HG03521 (cell line): ENCODE data around the gene ELOVL4.

ENCODE experiments used
- ATAC-seq: cut with Tn5 transposase; IDR thresholded peaks from one replicate; pipeline ENCODE4 v1.9.1; 2021; ENCODE audit warnings: mild to moderate bottlenecking, moderate library complexity; ENCODE audit not compliant: unreplicated experiment

Gene ELOVL4

DNA sequence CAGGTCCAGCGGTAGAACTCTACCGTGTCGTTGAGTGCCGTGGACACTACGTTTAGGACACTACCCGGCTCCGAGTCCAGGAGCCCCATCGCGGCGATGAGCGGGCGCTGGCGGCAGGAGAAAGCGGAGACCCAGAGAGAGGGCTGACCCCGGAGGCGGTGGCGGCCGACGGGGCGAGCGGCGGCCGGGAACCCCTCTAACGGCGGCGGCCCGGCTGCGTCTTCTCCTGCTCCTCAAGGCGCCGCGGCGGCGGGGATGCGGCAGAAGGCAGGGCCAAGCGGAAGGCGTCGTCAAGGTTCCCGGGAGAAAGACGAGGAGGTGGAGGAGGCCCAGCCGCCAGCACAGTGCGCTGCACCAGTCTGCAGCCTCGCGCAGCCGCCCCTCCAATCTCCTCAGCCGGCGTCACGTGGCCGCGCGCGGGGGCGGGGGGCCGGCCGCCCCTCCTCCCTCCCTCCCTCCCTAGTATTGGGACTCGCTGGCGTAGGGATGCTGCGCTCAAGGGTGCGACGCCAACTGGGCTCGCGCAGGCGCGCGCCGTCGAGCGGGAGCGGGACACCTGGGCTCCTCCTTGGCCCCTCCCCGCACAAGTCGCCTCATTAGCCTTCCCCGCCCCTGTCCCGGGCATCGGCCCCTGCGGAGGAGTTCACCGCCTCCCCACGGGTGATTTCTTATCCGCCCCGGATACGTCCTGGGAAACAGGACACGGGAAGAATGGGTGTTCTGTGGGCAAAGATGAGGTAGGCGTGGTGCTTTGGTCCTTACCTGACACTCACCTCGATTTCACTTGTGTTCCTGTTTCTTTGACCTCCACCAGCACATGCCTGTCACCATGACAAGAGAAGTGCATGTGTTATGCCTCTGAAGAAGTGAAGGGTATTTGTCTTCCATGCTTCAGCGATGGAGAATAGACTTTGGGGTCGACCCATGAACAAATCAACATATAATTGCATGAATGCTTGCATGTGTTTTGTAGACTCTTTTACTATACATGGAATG is at the start of gene ELOVL4:
Gene ELOVL4, minus strand, starts transcription at position 363 of the 996 bp plus-strand sequence. Its CDS starts 274 bp downstream, at position 89.
- no peak for ATAC-seq

DNA sequence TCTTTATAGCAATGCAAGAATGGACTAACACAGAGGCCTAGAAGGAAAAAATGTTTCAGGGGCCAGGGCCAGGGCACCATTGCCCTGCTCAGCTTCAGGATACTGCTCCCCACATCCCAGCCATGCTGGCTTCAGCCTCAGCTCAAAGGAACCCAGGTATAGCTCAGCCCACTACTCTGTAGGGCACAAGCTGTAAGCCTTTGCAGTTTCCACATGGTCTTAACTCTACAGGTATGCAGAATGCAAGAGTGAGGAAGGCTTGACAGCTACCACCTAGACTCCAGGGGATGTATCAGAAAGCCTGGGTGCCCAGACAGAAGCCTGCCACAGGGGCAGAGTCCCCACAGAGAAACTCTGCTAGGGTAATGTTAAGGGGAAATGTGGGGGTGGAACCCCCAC is 46.6 kb upstream of the ELOVL4 start:
- no peak for ATAC-seq

DNA sequence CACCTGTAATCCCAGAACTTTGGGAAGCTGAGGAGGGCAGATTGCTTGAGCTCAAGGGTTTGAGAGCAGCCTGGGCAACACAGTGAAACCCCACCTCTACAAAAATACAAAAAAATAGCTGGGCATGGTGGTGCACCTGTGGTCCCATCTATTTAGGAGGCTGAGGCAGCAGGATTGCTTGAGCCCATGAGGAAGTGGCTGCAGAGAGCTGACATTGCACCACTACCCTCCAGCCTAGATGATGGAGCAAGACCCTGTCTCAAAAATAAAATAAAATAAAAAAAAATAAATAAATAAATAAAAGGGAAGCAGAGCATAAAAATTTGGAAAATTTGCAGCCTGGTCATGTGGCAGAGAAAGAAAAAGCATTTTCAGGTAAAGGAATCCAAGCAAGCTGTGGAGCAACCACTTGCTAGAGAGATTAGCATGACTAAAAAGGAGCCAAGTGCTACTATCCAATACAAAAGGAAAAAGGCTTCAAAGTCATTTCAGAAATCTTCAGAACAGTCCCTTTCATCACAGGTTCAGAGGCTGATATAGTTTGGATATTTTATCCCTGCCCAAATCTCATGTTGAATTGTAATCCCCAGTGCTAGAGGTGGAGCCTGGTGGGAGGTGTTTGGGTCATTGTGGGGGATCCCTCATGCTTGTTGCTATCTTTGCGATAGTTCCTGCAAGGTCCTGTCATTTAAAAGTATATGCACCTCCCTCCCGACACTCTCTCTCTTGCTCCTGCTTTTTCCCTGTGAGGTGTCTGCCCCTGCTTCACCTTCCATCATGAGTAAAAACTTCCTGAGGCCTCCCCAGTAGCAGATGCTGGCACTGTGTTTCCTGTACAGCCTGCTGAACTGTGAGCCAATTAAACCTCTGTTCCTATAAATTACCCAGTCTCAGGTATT is 45.9 kb upstream of the ELOVL4 start:
- no peak for ATAC-seq

DNA sequence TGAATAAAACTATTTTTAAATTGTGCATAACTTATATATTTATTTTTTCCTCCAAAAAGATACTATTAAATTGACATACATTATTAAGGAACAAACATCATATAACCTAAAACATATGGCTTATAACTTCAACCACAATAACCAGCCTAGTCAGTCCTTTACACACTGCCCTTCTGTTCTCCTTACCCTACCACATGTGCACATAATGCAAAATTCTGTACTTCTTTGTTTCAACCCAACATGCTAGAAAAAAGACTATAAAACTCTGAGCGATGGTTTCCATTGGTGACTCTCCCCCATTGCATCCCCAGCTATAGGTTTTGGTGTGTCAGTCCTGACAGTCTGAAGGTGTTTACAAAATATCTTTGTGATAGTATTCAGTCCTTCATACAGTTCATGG is 42.3 kb upstream of the ELOVL4 start:
- ATAC-seq = no peak

DNA sequence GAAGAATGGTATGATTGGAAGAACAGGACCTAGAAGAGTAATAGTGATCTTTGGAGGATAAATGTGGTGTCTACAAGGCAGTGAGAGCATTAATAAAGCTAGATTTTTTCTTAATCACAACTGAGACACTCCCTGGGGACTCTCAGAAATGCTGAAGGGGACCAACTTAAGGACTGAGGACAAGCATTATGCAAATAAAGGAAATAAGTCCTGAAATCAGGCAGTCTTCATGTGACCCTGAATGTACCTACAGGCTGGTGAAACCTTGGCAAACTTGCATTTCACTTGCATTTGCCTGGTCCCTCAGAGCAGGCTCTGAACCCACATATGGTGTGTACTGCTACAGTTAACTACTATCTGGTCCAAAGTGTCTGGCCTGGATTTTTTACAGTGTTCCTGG is 37.8 kb upstream of the ELOVL4 start:
- ATAC-seq = no peak

DNA sequence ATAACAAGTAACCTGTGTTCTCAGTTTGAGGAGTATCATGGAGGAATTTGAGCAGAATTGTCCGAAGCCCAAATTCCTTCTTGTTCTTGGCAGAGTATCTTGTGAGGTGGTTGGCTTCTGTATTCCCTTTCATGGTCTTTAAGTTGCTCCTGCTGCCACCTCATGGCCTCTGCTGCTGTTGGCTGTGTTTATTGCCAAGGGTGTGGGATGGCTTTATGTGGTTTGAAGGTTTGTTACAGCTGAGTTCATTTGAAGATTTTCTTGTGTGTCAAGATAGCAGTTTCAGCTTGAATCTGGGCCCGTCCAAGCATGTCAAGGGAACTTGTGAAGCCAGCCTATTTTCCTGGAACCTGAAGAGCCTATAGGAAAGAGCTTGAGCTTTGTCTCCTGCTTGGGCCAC is 36.9 kb upstream of the ELOVL4 start:
- no peak for ATAC-seq

DNA sequence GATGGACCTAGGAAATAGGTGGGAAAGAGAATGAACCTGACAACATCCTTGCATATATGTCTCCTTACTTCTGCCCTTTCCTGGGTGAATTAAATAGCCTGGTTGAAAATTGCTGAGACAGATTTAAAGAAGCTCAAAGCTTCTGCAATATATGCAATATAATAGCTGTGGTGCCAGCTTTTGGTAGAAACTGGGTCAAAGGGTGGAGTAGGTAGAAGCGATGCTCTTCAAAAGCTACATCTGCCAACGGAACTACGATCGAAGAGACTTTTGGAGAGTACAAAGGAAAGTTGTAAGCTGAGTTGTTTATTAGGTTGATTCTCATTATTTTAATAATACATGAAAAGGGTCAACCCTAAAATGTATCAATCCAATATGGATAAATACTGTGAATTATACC is 34.3 kb upstream of the ELOVL4 start:
- no peak for ATAC-seq

DNA sequence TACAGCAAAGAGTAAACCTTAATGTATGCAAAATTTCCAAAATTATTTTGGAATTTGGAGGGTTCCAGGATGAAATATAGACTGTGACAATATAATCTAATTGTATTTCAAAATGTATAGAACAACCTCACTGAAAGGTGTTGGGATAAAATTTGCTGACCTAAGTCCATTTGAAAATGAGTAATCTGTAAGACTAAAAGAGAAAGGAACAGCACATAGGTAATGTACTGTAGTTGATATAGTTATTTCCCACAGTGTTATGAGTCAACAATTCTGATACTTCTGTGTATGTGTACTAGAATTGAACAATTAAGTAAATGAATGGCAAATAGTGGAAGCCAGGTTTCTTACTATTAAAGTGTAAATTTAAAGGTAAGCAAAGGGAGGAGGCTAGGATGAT is 23.8 kb upstream of the ELOVL4 start:
- no peak for ATAC-seq

DNA sequence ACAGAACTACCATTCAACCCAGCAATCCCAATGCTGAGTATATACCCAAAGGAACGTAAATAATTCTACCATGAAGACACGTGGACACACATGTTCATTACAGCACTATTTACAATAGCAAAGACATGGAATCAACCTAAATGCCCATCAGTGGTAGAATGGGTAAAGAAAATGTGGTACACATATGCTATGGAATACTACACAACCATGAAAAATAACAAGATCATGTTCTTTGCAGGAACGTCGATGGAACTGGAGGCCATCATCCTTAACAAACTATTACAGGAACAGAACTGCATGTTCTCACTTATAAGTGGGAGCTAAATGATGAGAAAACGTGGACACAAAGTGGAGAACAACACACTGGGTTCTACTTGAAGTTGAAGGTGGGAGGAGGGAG is 22.4 kb upstream of the ELOVL4 start:
- ATAC-seq = no peak

DNA sequence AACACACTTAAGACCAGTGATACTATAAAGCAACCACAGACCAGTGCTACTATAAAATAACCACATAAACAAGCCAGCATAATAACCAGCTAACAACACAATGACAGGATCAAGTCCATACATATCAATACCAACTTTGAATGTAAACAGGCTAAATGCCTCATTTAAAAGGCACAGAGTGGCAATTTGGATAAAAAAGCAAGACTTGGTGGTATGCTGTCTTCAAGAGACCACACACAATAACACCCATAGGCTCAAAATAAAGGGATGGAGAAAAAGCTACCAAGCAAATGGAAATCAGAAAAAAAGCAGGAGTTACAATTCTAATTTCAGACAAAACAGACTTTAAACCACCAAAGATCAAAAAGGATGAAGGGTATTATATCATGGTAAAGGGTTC is 19.8 kb upstream of the ELOVL4 start:
- no peak for ATAC-seq

DNA sequence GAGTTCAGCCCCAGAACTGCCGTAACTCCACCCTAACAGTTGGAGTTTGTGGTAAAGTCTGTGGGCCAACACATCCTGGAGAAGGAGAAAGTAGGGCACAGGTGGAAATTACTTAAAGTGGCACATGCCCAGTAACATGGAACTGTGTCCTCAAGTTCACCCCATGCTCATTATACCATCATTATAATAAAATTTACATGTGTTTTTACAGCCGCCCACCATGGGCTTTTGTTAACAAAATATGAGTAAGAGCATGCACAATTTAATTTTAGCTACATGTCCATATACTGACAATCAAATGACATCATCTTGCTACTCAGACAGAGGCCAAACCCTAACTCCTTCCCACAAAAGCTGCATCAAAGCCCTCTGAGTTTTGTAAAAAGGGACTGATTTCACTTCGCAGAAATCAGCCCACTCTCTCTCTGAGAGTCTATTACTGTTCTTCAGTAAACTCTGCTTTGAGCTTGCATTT is 17.3 kb upstream of the ELOVL4 start:
- no peak for ATAC-seq

DNA sequence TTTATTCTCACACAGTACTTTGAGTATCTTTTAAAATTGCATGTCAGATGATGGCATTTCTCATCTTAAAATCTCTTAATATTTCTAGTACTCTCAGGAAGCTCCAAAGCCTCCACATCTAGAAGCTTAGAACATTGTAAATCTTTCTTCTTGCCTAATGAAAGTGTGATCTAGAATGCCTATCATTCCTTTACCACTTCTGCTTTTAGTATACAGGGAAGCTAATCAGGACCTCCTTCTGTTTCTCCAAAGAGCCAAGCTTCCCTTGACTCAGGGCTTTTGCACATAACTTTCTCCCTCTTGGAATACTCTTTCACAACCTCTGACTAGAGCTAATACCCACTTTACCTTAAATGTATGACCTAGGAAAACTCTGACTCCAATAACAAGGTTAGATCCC is 7.5 kb upstream of the ELOVL4 start:
- ATAC-seq = no peak

DNA sequence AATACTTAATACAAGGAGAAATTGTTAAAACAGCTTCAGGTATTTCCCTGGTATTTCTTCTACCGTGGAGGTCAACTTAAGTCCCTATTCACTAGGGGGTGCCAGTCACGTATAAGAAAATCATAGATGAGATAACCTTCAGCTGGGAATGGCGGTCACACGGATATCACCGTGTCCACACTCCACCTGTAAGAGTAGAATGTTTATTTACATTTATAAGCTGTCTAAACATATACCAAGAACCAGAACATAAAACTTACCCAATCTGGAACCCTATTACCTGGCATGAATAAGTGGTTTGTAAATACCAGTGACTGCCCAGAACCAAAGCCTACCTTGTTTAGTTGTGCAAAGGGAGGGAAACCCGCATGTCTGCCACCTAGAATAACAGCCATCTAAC is 1.9 kb upstream of the ELOVL4 start:
- ATAC-seq = no peak

DNA sequence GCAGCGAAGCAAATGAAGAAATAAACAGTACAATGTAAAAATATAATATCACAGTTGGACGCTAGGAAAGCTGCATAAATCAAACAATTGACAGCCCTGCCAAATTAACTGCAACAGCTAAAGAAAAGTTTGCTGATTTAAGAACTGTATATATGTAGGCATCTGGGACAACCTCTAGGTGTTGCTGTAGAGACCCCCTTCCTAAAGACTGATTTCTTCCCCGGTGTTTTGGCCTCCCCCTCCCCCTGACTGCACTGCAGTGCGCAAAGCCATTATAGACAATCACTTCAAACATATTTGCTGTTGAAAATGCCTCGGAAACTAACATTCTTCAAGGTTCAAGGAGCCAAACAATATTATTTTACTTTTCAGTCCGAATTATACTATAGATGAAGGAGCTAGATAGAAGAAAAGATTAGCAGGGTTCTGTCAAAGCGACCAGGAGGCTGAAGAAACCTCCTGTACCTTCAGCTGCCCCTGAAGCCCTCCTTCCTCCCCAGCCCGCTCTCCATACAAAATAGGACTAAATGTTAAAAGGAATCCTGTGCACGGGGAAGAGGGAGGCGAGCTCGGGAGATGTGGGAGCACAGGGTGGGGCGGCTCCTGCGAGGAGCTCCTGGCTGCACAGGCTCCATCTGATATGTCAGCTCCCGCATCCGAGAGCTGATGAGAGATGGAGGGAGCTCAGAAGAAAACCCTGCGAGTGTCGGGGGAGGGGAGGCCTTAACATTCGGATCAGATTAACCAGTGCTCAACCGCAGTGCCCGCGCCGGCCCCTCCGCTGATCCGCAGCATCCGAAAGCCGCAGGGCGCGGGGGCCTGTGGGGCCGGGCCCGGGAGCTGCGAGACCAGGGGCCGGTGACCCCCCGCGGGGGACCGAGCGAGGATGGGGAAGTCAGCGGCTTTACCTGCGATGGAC is 822 bp downstream of the ELOVL4 start:
- ATAC-seq = no peak

DNA sequence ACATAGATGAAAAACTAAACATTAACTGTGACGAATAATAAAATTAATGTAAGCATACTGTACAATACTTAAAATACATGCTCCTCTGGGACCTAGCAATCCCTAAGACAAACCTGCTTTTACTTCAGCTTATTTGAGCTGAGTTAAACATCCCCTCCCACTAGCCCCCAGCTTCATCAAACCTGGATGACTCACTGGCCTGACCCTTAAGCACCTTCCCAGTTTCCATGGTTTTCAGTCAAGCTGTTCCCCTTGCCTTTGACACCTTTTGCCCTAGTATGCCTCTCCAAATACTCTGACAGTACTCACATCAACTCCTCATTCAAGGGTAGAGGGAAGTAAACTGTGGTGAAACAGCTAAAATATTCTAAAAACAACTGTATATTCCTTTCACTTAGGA is 4.2 kb downstream of the ELOVL4 start:
- no peak for ATAC-seq

DNA sequence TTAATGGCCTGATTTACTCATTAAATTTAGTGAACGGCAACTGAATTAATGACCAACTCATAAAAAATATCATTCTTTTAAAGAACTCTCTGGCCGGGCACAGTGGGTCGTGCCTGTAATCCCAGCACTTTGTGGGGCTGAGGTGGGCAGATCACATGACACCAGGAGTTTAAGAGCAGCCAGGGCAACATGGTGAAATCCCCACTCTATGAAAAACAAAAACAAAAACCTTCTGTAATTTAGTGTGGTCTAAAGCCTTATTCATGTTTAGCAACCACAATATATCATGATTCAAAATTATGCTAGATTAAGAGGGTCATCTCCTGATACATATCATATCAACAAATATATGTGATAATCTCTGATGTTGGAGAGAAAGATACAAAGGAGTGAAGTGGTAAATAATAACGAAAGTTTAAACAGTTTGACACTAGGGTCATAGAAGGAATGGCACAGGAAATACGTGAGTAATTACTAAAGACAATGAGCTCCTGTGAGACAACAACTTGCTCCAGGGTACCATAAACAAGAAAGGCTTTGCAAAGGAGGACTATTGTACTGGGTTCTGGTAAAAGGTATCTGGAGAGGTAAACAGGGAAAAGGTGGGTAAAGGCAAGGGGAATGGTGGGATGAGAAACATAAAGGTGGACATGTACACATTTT is 5.7 kb downstream of the ELOVL4 start:
- no peak for ATAC-seq

DNA sequence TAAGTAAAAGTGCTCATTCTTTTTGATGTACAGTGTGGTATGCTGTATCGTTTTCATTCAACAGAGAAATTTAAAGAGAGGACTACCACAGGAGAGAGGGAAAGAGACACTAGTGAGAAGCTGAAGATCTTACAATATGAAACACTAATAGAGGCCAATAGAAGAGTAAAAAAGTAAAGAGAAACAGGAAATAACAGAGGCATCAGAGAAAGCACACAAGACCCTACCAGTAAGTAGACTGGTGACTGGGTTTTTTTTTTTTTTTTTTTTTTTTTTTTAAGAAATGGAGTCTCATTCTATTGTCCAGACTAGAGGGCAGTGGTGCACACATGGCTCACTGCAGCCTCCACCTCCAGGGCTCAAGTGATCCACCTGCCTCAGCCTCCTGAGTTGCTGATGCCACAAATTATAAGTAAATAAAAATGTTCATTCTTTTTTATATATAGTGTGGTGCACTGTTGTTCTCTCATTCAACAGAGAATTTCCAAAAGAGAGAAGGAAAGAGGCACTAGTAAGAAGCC is 18.8 kb downstream of the ELOVL4 start:
- no peak for ATAC-seq

DNA sequence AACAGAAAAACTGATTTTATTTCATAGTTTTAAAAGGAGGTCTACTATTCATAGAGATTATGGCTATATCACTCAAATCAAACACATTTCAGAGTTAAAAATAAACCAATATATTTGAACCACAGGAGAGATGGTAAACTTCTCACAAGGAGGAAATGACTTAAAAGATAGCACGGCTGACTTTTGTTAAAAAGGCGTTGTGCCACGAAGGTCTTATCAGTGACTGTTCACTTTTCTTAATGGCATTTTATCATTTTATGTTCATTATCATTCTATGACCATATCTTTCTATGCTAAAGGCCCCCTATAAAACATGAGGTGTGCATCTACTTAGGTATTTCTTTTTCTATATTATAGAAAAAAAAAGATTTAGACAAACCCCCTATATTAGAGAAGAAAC is 19.6 kb downstream of the ELOVL4 start:
- ATAC-seq = no peak

DNA sequence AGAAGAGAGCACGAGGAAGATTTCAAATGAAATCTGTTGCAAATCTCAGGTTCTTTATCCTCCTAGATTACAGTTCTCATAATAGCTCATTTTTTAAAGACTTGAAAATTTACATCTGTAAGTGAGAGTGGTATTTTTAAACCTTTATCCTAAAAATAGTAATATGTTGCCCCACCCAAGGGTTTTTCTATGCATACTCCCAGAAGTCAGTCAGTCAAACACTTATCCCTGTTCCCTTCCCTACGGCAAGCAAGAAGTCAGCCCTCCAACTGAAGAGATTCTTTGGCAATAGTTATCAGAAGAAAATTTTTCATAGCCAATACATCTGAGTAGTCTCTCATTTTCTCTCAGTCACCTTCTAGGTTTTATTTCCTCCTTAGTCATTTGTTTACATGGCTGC is 24.1 kb downstream of the ELOVL4 start:
- ATAC-seq = no peak

DNA sequence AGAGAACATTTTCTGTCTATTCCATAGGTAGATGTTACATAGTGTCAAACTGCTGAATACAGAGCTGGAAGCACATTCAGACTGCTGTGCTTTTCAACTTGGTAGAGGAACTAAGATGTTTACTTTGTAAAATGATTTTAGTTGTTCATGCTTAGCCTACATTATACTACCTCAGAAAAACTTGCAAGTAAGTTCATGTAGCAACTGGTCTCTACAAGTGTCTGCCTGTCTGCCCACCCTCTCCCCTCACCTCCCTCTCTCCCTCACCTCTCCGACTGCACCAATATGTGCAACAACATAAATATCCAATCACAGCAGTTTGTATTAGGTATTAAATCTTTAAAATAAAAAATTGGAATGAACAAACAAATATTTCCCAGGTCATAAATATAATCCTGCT is 25.3 kb downstream of the ELOVL4 start:
- no peak for ATAC-seq
